Upper lobe of left lung (tissue), 4 donors: ENCODE measurements around the gene BTBD2.

Source experiments
- CTCF ChIP-seq, 6 experiments: fragments of 450-650 bp in 4 of 6; fragments of 200-600 bp in 2 of 6; sonication (generic) in 2 of 6; IDR thresholded peaks; one replicate each; pipeline ENCODE4 v1.5.1; 2016 to 2019; ENCODE audit warnings: antibody characterized with exemption in 6 of 6
- EP300 ChIP-seq, 4 donors: sonication (generic); formaldehyde crosslinking; IDR thresholded peaks; one replicate each; pipeline ENCODE4 v1.5.1; 2017; ENCODE audit warnings: antibody characterized with exemption in 4 of 4, control low read depth in 2 of 4
- POLR2A ChIP-seq, 4 donors: fragments of 450-650 bp; IDR thresholded peaks; one replicate each; pipeline ENCODE4 v1.5.1; 2016 to 2017; ENCODE audit warnings: antibody characterized with exemption in 4 of 4, mild to moderate bottlenecking in 2 of 4

- TF ChIP-seq POLR2A (IDR thresholded peaks at IDR 0.05) (no peak), CTCF (IDR thresholded peaks at IDR 0.05) (no peak), EP300 (IDR thresholded peaks at IDR 0.05) (no peak)
These were observed 27.7 kb upstream of the BTBD2 start for GRCh38 chr19:2043251-2043641.
